HuH-7 (cell line): ENCODE data around the gene DENND4A.
"Not testable (repeated sequence)": the region's sequence is repeated elsewhere in the genome, so short reads cannot be mapped to it uniquely, and the experiment has no call there.

Source experiments
- DNase-seq: peaks from one replicate; pipeline ENCODE4 v3.0.0; 2011; ENCODE audit warnings: low spot score

The DENND4A gene

GRCh38 chr15:65818927-65819562 lies 27.0 kb upstream of the DENND4A start:
- DNase-seq, result no peak

- no peak for DNase-seq
These were observed 24.3 kb upstream of the DENND4A start for GRCh38 chr15:65816441-65816840.

- not testable (repeated sequence) for DNase-seq
These were observed 23.9 kb upstream of the DENND4A start for GRCh38 chr15:65816008-65816407.

GRCh38 chr15:65814271-65814670 lies 22.2 kb upstream of the DENND4A start:
- not testable (repeated sequence) for DNase-seq

GRCh38 chr15:65812916-65813315 lies 20.8 kb upstream of the DENND4A start:
- no peak for DNase-seq

- DNase-seq, result no peak
These were observed 20.4 kb upstream of the DENND4A start for GRCh38 chr15:65812467-65812866.

- no peak for DNase-seq
These were observed 19.7 kb upstream of the DENND4A start for GRCh38 chr15:65811835-65812234.

- DNase-seq, result not testable (repeated sequence)
These were observed 19.1 kb upstream of the DENND4A start for GRCh38 chr15:65811011-65811733.

GRCh38 chr15:65806397-65806796 lies 14.3 kb upstream of the DENND4A start:
- no peak for DNase-seq

- no peak for DNase-seq
These were observed 13.1 kb upstream of the DENND4A start for GRCh38 chr15:65805019-65805745.

GRCh38 chr15:65804252-65804931 lies 12.3 kb upstream of the DENND4A start:
- DNase-seq, result no peak

GRCh38 chr15:65801229-65801805 lies 9.2 kb upstream of the DENND4A start:
- no peak for DNase-seq

- no peak for DNase-seq
These were observed 4.6 kb upstream of the DENND4A start for GRCh38 chr15:65796610-65797078.

GRCh38 chr15:65795663-65796216 lies 3.6 kb upstream of the DENND4A start:
- DNase-seq, result no peak

GRCh38 chr15:65793818-65794104 lies 1.7 kb upstream of the DENND4A start:
- no peak for DNase-seq

GRCh38 chr15:65792988-65793817 lies 1.1 kb upstream of the DENND4A start:
- DNase-seq, result no peak

- peak; percentile 60 for DNase-seq
These were observed 557 bp downstream of the DENND4A start for GRCh38 chr15:65791335-65792137.

GRCh38 chr15:65790694-65791334 lies 1.3 kb downstream of the DENND4A start:
- DNase-seq, result no peak

GRCh38 chr15:65789759-65790425 lies 2.2 kb downstream of the DENND4A start:
- DNase-seq, result no peak
